Measurements from ENCODE around the gene LENEP. TPM values are rescaled to one million over a fixed set of nuclear protein-coding genes. Genes with fewer than 3 reads are reported as not detected.

LENEP gene
- total RNA-seq, 2 experiments from 2014 or later: 1.1 to 1.9 TPM

DNA sequence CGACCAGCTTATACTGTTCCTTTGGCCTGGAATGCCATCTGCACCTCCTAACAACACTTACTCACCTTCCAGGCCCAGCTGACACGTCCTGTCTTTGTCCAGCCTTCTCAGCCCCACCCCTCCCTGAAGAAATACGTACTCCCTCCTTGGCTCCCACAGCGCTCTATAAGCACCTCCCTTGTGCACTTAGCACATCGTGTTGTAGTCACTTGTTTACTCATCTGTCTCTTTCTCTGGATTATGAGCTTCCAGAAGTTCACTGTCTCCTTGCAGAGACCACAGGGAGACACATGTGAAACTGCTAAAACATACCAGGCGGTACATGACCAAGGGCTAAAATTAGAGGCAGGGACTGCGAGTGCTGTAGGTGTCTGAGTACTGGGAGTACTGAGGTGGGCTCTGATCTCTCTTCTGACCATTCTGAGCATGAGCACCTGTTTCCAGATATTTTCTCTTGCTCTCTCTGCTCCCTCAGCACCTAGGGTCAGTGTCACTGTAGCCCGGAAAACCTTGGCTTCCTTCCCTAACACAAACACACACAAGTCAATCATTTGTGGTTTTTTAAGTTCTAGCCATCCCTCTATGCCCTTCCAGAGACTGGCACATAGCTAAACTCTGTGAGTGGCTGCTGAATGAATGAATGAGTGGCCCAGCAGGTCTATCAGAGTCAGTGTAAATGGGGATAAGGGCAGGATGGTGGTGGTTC is 45.4 kb downstream of the LENEP start:
- POLR2A ChIA-PET: interaction anchor here (1.1 kb wide), 1 partner anchor 28 kb away, joined by 3 read pairs; no protein-coding TSS in a partner anchor
- H3K4me1 Mint-ChIP-seq: peaks cover 8% of the 10 kb centered on the region
- H3K27ac Mint-ChIP-seq: no peak overlapping the region
- H3K36me3 Mint-ChIP-seq: no peaks in the 10 kb centered on the region
- DNase-seq (no peak), ATAC-seq (ENCODE audit: low read depth) (no peak)
- H3K4me3 Mint-ChIP-seq: no peak overlapping the region
- no peaks in the 10 kb centered on the region for H3K9me3 Mint-ChIP-seq
- peaks cover 24% of the 10 kb centered on the region for H3K27me3 Mint-ChIP-seq

DNA sequence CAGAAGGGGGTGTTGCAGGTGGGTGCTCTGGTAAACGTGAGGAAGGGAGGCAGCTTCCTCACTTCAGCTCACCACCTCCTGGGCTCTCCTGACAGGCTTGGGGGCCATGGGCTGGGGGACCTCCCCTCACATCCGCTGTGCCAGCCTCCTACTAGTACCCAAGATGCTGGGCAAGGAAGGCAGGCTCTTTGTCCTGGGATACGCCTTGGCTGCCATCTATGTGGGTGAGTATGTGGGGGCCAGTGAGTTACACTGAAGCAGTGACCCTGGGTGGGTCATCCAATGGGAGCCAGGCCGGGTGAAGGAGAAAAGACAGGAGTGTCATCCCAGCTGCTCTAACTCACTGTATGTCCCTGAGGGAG is 45.9 kb downstream of the LENEP start:
- peaks cover 24% of the 10 kb centered on the region for H3K27me3 Mint-ChIP-seq
- H3K9me3 Mint-ChIP-seq: no peaks in the 10 kb centered on the region
- no peak for DNase-seq
- H3K4me1 Mint-ChIP-seq: peaks cover 8% of the 10 kb centered on the region
- no peak for ATAC-seq (ENCODE audit: low read depth)
- no peaks in the 10 kb centered on the region for H3K36me3 Mint-ChIP-seq
- H3K4me3 Mint-ChIP-seq: no peak overlapping the region
- POLR2A ChIA-PET: interaction anchor here (1.1 kb wide), 1 partner anchor 29 kb away, joined by 3 read pairs; no protein-coding TSS in a partner anchor
- H3K27ac Mint-ChIP-seq: no peak overlapping the region

DNA sequence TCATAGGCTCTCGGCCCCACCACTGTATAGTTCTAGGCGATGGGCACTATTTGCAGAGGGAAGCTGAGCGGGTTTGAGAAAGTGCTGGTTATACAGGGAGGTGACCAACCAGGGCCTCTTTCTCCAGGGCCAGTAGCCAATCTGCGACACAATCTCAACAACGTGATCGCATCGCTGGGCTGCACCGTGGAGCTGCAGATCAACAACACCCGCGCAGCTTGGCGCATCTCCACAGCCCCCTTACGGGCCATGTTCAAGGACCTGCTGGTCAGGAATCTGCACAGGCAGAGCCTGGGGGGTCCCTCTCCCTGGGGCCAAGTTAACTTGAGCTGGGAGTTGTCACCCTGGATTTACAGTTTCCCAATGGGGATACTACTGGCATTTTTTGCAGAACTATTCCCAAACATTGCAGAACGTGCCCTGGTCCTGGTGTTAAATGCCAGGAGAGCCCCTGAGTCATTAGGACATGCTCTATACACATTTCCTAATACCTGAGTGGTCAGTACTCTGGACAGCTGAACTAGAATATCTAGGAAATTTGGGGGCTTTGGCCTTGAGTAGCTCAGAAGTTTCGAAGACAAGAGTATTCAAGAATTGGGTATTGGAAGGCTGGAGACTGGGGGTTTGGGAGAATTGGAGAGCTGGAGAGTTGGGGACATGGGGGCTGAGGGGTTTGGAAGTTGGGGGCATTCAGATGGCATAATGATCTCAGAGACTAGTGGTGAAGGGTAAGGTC is 47.1 kb downstream of the LENEP start:
- DNase-seq (no peak), ATAC-seq (ENCODE audit: low read depth) (no peak)
- no peaks in the 10 kb centered on the region for H3K9me3 Mint-ChIP-seq
- H3K36me3 Mint-ChIP-seq: no peaks in the 10 kb centered on the region
- H3K27me3 Mint-ChIP-seq: peaks cover 22% of the 10 kb centered on the region
- POLR2A ChIA-PET: no interaction called here
- peaks cover 16% of the 10 kb centered on the region for H3K4me1 Mint-ChIP-seq
- no peak overlapping the region for H3K27ac Mint-ChIP-seq
- H3K4me3 Mint-ChIP-seq: no peak overlapping the region

DNA sequence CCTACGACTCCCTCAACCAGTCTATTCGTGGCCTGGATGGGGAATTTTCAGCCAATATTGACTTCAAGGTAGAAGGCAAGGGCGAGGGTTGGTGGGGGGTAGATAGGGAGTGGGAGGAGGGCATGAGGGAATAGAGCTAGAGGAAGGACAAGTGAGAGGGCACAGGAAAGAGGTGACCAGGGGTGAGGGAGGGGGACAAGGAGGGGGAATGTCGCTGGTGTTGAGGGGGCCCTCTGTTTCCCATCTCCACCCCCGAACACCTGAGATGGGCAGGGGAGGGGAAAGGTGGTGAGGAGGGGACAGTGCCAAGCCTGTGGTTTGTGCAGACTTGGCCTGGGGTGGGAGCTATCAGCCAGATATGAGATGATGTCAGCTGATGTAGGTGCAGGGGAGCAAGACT is 49.4 kb downstream of the LENEP start:
- Mint-ChIP-seq H3K27me3 (peaks cover 16% of the 10 kb centered on the region), H3K9me3 (no peaks in the 10 kb centered on the region), H3K27ac (peak overlapping the region; percentile 32), H3K4me3 (no peak overlapping the region), H3K4me1 (peaks cover 16% of the 10 kb centered on the region), H3K36me3 (no peaks in the 10 kb centered on the region)
- POLR2A ChIA-PET: no interaction called here
- ATAC-seq (ENCODE audit: low read depth) (no peak), DNase-seq (no peak)

DNA sequence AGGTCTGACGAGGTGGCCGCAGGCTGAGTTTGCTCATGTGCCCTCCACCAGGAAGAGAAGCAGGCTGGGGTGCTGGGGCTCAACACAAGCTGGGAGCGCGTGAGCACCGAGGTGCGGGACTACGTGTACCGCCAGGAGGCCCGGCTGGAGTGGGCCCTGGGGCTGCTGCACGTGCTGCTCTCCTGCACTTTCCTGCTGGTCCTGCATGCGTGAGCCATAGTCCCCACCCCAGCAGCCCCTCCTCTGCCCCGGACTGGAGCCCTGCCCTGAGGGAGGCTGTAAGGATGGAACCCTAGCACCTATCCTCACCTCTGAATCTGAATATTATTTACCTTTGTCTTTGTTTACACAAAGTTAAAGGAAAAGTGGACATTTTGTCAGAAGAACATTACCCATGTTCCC is 49.9 kb downstream of the LENEP start:
- peaks cover 16% of the 10 kb centered on the region for H3K4me1 Mint-ChIP-seq
- H3K27me3 Mint-ChIP-seq: peaks cover 16% of the 10 kb centered on the region
- H3K36me3 Mint-ChIP-seq: no peaks in the 10 kb centered on the region
- H3K4me3 Mint-ChIP-seq: no peak overlapping the region
- H3K9me3 Mint-ChIP-seq: no peaks in the 10 kb centered on the region
- no peak for DNase-seq
- ATAC-seq (ENCODE audit: low read depth): no peak
- H3K27ac Mint-ChIP-seq: no peak overlapping the region
- POLR2A ChIA-PET: interaction anchor here (0.6 kb wide), 1 partner anchor 288 kb away, joined by 5 read pairs; no protein-coding TSS in a partner anchor

DNA sequence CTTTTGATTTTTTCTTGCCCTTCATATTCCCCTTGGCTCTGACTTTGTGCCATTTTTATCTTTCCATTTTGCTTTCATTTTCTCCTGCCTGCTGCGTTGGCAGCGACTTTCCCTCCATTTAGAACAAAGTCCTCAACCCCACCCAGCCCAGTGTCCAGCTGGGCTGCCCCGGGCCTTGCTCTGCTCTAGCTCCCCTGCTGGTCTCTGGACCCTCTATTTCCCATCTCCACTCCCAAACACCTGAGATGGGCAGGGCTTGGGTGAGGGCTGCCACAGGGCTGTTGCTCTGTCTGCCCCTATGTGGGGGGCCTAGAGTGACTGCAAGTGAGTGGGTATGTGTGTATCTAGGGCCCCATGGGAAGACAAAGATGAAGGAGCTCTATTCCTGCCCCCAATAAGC is 50.4 kb downstream of the LENEP start:
- Mint-ChIP-seq H3K4me3 (no peak overlapping the region), H3K27me3 (peaks cover 13% of the 10 kb centered on the region), H3K9me3 (no peaks in the 10 kb centered on the region), H3K36me3 (no peaks in the 10 kb centered on the region), H3K4me1 (peaks cover 13% of the 10 kb centered on the region), H3K27ac (no peak overlapping the region)
- no peak for ATAC-seq (ENCODE audit: low read depth)
- POLR2A ChIA-PET: interaction anchor here (0.6 to 1.0 kb wide), 3 partner anchors 16 to 288 kb away, joined by 3 to 5 read pairs (median 4); no protein-coding TSS in a partner anchor
- DNase-seq: no peak

Small RNAs within 50 kb of the gene (microRNA-seq; reads per million reads assigned to microRNA genes)
- gene MIR4258: not detected

Other genes starting within 250 kb of the LENEP start
- gene KCNN3, start 123.3 kb upstream of the LENEP start, total RNA-seq: under 1 TPM in 1 of 2 experiments, not detected in 1; 0.06 TPM
- gene PMVK, start 56.9 kb upstream of the LENEP start, total RNA-seq: 10 to 100 TPM; 25.6 to 26.4 TPM
- gene PBXIP1, start 37.5 kb upstream of the LENEP start, total RNA-seq: 100 to 1,000 TPM; 149 to 155 TPM
- gene PYGO2, start 31.8 kb upstream of the LENEP start, total RNA-seq: 10 to 100 TPM; 55.3 TPM
- 10 to 100 TPM; 67.4 to 72.3 TPM for gene SHC1, start 22.8 kb upstream of the LENEP start, total RNA-seq
- 100 to 1,000 TPM; 112 to 114 TPM for gene CKS1B, start 18.9 kb upstream of the LENEP start, total RNA-seq
- gene FLAD1, start 10.2 kb upstream of the LENEP start, total RNA-seq: 10 to 100 TPM; 46.2 to 48.9 TPM
- gene ZBTB7B, start 9.2 kb downstream of the LENEP start, total RNA-seq: 10 to 100 TPM; 41.4 to 48.4 TPM
- gene DCST2, start 40.2 kb downstream of the LENEP start, total RNA-seq: 1 to 10 TPM in 1 of 2 experiments, under 1 TPM in 1; 0.91 to 1.4 TPM
- not detected for gene DCST1, start 40.2 kb downstream of the LENEP start, total RNA-seq
- gene ADAM15, start 57.7 kb downstream of the LENEP start, total RNA-seq: 10 to 100 TPM; 37.0 to 37.3 TPM
- gene EFNA4, start 70.2 kb downstream of the LENEP start, total RNA-seq: 1 to 10 TPM; 7.9 to 8.1 TPM
- gene EFNA3, start 85.3 kb downstream of the LENEP start, total RNA-seq: 1 to 10 TPM; 3.6 to 4.2 TPM
- under 1 TPM; 0.25 to 0.48 TPM for gene EFNA1, start 134.3 kb downstream of the LENEP start, total RNA-seq
- 10 to 100 TPM; 40.7 to 45.0 TPM for gene SLC50A1, start 142.3 kb downstream of the LENEP start, total RNA-seq
- gene DPM3, start 146.9 kb downstream of the LENEP start, total RNA-seq: 10 to 100 TPM; 60.0 to 71.1 TPM
- gene KRTCAP2, start 179.7 kb downstream of the LENEP start, total RNA-seq: 100 to 1,000 TPM; 146 to 170 TPM
- gene TRIM46, start 180.3 kb downstream of the LENEP start, total RNA-seq: 10 to 100 TPM; 12.4 to 13.4 TPM
- gene THBS3, start 214.3 kb downstream of the LENEP start, total RNA-seq: 10 to 100 TPM; 25.1 to 26.3 TPM
- 10 to 100 TPM; 31.5 to 31.7 TPM for gene MTX1, start 215.1 kb downstream of the LENEP start, total RNA-seq